GM12873 (cell line): Measurements from ENCODE around the gene MAPK8IP3.

Experiments
- CTCF ChIP-seq: IDR thresholded peaks from 2 replicates; pipeline ENCODE4 v1.5.1; 2012; ENCODE audit warnings: low read depth, mild to moderate bottlenecking, moderate library complexity, low read length, control low read depth; ENCODE audit not compliant: insufficient read depth; ENCODE audit errors: missing control alignments

Gene MAPK8IP3

DNA sequence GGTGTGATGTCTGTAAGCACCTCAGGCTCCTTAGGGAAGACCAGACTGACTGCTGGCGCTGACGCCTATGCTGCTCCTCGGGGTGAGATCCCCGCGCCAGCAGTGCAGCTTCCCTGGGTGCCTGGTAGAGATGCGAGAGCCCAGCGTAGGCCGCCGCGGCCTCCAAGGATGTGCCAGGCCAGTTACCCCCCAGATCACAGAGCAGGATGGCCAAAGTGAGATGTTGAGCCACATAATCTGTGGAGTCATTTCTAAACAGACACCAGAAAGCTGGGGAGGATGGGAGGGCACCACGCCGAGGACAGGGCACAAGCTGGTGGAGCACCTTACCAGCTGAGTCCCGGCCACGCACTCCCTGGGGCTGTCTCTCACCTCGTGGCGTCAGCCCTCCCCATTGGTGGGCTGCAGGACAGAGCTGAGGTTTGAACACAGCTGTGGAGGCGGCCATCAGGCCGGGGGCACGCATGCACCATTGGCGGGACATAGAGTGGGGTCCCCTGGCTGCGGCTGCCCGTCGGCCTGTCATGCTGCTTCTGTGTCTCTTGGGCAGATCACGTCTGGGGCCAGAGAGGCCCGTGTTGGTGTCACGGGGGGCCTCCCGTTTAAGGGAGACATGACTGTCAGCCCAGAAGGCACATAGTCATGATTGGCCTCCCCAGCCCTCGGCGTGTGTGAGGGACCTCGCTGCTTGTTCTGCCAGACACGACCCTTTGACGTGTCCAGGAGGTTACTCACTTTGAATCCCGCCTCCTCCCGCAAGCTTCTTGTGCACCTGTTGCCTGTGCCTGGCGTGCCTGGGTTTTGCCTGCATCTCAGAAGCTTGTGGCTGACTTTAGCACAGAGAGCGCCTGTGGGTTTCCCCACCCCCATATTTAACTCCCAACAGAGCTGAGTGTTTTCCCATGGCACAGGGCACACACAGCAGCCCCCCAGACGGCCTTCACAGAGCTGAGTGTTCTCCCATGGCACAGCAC, 21.9 kb downstream of the MAPK8IP3 start:
- TF ChIP-seq CTCF = no peak

DNA sequence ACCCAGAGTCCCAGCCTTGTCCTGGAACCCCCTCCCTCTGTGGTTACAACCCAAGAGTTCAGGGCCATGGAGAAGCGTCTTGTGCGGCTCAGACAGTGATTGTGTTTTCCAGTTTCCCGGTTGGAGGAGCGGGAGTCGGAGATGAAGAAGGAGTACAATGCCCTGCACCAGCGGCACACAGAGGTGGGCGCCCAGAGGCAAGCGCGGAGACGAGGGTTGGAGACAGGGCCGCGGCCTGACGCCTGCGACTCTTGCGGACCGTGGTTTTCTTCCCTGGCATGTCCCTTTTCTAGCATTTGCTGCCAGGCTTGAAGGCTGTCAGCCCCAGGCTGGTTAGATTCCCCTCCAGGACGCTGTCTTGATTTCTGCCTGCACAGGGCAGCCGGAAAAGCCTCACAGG, 23.0 kb downstream of the MAPK8IP3 start:
- no peak for TF ChIP-seq CTCF

- TF ChIP-seq CTCF = no peak
Observed at GRCh38 chr16:1729445-1729844, 23.4 kb downstream of the MAPK8IP3 start.

- TF ChIP-seq CTCF = no peak
Observed at GRCh38 chr16:1731073-1731472, 25.1 kb downstream of the MAPK8IP3 start.

GRCh38 chr16:1731603-1732002, 25.6 kb downstream of the MAPK8IP3 start:
- no peak for TF ChIP-seq CTCF

GRCh38 chr16:1732071-1732470, 26.1 kb downstream of the MAPK8IP3 start:
- TF ChIP-seq CTCF = no peak

GRCh38 chr16:1734123-1734522, 28.1 kb downstream of the MAPK8IP3 start:
- TF ChIP-seq CTCF = no peak
